Endothelial cell of umbilical vein (primary cell): ENCODE results near the gene CLCN3.

Source experiments
- CTCF ChIP-seq, 2 donors: IDR thresholded peaks; 1 replicate in 1 of 2; 2 replicates in 1 of 2; pipeline ENCODE4 v1.5.1; 2011; ENCODE audit warnings: low read length in 2 of 2, mild to moderate bottlenecking in 2 of 2, moderate library complexity in 2 of 2, control low read depth in 1 of 2, inconsistent platforms in 1 of 2, low read depth in 1 of 2; ENCODE audit not compliant: insufficient read depth in 1 of 2; ENCODE audit errors: extremely low read depth in 1 of 2
- EZH2 ChIP-seq: IDR thresholded peaks from 2 replicates; pipeline ENCODE4 v1.6.1; 2012; ENCODE audit warnings: borderline replicate concordance, low read depth, mild to moderate bottlenecking, moderate library complexity, low read length, inconsistent platforms; ENCODE audit not compliant: severe bottlenecking
- MYC ChIP-seq: IDR thresholded peaks from one replicate; pipeline ENCODE4 v1.6.1; 2011; ENCODE audit warnings: mild to moderate bottlenecking, low read depth, low read length
- POLR2A ChIP-seq: IDR thresholded peaks from 2 replicates; pipeline ENCODE4 v1.6.1; 2012; ENCODE audit warnings: low read depth, mild to moderate bottlenecking, control low read depth, low read length
- POLR2AphosphoS5 ChIP-seq: IDR thresholded peaks from 2 replicates; pipeline ENCODE4 v1.6.1; 2012; ENCODE audit warnings: low read depth, mild to moderate bottlenecking, control low read depth, low read length, moderate library complexity; ENCODE audit not compliant: insufficient read depth
- TF ChIP-seq, protein P1 (sequence below): IDR thresholded peaks from 2 replicates; pipeline ENCODE4 v1.6.1; 2011; ENCODE audit not compliant: insufficient read depth, insufficient read length

- TF ChIP-seq CTCF (IDR thresholded peaks at IDR 0.05; ENCODE audit: extremely low read depth in 1 of 2, insufficient read depth in 1 of 2, low read depth in 1 of 2, low read length in 2 of 2) (no peak), EZH2 (no peak), POLR2A (no peak), POLR2AphosphoS5 (no peak), MYC (no peak)
- TF ChIP-seq, protein P1, sequence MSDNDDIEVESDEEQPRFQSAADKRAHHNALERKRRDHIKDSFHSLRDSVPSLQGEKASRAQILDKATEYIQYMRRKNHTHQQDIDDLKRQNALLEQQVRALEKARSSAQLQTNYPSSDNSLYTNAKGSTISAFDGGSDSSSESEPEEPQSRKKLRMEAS = no peak
These were observed 38.8 kb downstream of the CLCN3 start for GRCh38 chr4:169658975-169659715.
